DOHH2 (cell line): ENCODE measurements around the gene ST8SIA2.

Experiments used
- CTCF ChIP-seq: fragments of 200-600 bp; sonication (generic); IDR thresholded peaks from one replicate; pipeline ENCODE4 v1.5.1; 2014; ENCODE audit warnings: antibody characterized with exemption, mild to moderate bottlenecking, low read depth, low read length; ENCODE audit not compliant: poor library complexity, severe bottlenecking
- EZH2phosphoT487 ChIP-seq: fragments of 200-600 bp; sonication (generic); IDR thresholded peaks from 2 replicates; pipeline ENCODE4 v1.6.1; 2017; ENCODE audit warnings: borderline replicate concordance, mild to moderate bottlenecking, antibody characterized with exemption, low read length, moderate library complexity, mixed read lengths

GRCh38 chr15:92480361-92480760, 86.7 kb downstream of the ST8SIA2 start:
- no peak for TF ChIP-seq CTCF
- no peak for TF ChIP-seq EZH2phosphoT487
